A172 (cell line): ENCODE measurements around the gene PRKCA. TPM values are rescaled to one million over a fixed set of nuclear protein-coding genes. Genes with fewer than 3 reads are reported as not detected.

Experiments used
- DNase-seq: peaks from one replicate; pipeline ENCODE4 v3.0.0-alpha.2; 2015; ENCODE audit warnings: low spot score
- total RNA-seq: library from RNA; depleted of rRNA; stranded (reverse); fragments of >200 nt; shearing (Covaris generic); gene quantifications from 2 replicates; pipeline ENCODE4 v1.2.3, GENCODE V29; 2014

PRKCA gene
- total RNA-seq, 1 experiment from 2014 or later, result 21.6 TPM

- no peak for DNase-seq
Observed at GRCh38 chr17:66678827-66679226, 376.4 kb downstream of the PRKCA start.

GRCh38 chr17:66679631-66680517, 377.5 kb downstream of the PRKCA start:
- no peak for DNase-seq

DNA sequence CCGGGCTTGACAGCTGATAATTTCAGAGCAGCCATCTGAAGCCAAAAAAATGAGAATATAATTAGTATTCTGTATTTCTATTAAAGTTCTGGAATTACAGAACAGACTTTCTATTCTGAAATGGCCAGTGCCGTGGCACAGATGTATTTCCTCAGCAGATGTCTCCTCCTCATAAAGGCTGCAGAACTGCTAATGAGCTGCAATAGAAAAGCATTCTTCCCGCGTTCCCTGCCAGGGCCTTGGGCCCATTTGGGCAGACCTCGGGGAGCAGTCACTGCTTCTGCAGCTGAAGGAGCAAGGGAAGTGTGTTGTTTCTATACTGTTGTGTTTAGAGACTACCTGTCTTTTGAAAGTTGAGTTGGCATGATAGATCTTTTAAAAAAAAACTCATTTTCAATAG, 379.9 kb downstream of the PRKCA start:
- DNase-seq, result no peak

GRCh38 chr17:66684261-66684660, 381.8 kb downstream of the PRKCA start:
- DNase-seq, result no peak

DNA sequence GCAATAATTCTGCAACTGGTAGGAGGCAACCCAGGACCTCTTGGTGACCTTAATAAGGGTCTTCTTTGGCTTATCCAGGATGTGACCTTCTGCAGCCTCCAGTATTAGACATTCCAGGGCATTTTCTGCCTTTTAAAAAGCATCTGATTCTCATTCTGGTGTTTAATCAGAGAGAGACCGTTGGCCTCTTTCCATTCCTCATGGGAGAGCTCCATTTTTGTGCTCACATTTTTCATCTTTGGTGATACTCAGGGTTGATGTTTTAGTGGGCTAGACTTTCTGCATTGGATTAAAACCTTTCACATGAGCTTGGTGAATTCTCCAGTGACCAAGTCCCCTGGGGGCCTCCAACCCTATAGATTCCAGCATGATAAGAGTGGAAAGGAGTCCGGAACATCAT, 382.3 kb downstream of the PRKCA start:
- no peak for DNase-seq

GRCh38 chr17:66686601-66687000, 384.2 kb downstream of the PRKCA start:
- no peak for DNase-seq

- no peak for DNase-seq
Observed at GRCh38 chr17:66687570-66688284, 385.3 kb downstream of the PRKCA start.

- no peak for DNase-seq
Observed at GRCh38 chr17:66689221-66689620, 386.8 kb downstream of the PRKCA start.

DNA sequence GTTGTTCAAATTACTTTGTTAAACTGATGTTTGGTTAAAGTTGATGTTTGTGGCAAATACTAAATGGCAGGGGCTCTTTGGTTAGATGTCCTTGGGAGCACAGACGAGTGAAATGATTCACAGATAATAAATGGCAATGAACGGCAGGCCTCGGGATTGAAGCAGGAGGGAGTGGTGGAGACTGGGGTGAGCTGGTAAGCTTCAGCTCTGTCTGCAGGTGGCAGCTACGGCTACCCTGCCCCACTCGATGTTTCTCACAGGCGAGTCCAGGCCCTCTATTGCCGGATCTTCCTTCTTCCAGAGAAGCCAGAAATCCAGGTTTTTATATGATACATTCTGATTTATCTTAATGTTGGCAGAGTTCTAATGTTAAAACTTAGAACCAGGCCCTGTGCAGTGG, 387.8 kb downstream of the PRKCA start:
- no peak for DNase-seq

- no peak for DNase-seq
Observed at GRCh38 chr17:66691644-66692420, 389.4 kb downstream of the PRKCA start.

- DNase-seq, result no peak
Observed at GRCh38 chr17:66692421-66692690, 389.9 kb downstream of the PRKCA start.

DNA sequence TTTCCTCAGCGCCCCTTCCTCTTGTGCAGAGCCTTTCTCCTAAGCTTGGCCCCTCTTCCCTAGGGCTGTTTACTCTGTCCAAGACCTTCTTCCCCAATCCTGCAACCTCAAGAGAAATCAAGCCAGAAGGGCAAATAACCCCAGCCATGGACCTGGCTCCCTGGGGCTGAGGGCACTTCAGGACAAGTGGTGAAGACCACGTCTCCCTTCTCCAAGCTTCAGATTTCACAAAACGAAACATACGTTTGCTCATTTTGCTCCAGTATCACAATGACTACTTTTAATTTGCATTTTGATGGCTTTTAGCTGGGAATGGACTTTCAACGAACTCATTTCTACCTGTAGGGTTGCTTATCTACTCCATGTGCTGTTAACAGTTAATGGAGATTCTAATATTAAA, 392.7 kb downstream of the PRKCA start:
- no peak for DNase-seq

DNA sequence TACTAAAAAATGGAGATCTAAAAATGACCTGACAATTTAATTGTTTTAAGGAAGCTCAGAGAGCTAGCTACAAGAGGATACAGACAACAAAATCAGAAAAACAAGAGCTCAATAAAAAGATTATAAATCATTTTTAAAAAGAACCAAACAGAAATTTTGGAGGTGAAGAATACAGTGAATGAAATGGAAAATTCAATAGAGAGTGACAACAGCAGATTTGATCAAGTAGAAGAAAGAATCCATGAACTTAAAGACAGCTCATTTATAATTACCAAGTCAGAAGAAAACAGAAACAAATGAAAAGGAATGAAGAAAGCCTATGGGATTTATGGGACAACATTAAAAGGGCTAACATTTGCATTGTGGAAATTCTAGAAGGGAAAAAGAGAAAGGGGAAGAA, 395.9 kb downstream of the PRKCA start:
- no peak for DNase-seq

GRCh38 chr17:66701462-66701861, 399.0 kb downstream of the PRKCA start:
- no peak for DNase-seq

GRCh38 chr17:66702106-66702936, 399.9 kb downstream of the PRKCA start:
- no peak for DNase-seq

GRCh38 chr17:66704858-66705520, 402.6 kb downstream of the PRKCA start:
- no peak for DNase-seq

DNA sequence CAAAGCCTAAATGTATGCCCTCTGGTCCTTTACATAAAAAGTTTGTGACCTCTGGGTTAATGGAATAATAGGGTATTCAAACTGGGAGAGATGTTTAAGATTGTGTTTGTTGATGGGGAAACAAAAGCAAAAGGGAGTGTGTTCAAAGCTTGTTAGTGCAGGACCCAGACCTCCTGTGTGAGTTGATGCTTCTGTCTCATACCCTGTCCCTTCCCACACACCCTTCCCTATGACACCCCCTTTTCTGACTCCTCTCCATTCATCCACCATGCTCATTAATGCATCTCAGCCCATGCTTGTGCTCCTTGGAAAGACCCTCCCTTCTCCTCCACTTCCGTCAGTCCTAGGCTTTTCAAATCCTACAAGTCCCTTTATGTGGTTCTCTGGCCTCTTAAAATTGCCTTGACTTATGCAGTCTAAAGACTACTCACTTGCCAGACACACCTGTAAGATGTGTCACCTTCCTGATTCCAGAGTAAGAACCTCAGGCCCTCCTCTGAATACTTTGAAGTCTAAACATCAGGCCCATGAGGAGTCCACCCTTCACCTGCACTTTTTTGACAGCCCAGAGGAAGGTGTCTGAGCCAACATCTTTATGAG, 404.5 kb downstream of the PRKCA start:
- no peak for DNase-seq

DNA sequence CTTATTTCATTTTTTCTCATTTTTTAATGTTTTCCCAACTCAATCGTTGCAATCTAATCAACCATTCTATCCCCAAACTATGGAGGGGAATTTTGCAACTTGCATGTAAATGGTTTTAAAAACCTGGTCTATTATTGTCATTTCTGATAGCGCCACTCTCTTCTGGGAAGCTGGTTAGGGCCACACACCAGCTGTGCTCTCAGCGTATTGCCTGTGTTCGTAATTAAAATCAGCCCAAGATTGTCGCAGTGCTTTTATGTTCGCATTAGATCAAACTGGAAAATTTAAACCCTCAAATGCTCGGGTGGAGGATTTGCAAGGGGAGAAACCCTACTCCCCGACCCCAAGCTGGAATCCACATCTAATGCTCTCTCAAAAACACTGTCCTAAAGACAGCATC, 409.0 kb downstream of the PRKCA start:
- no peak for DNase-seq

- DNase-seq, result no peak
Observed at GRCh38 chr17:66711881-66712321, 409.5 kb downstream of the PRKCA start.

GRCh38 chr17:66712453-66712852, 410.0 kb downstream of the PRKCA start:
- no peak for DNase-seq
